Spleen (tissue), 11 donors: ENCODE results near the gene DTD2. TPM values are rescaled to one million over a fixed set of nuclear protein-coding genes. Genes with fewer than 3 reads are reported as not detected.

Experiments used
- DNase-seq: peaks from one replicate; pipeline ENCODE4 v3.0.0-alpha.2; 2020
- H3K27ac ChIP-seq, 8 donors: fragments of 200-600 bp; sonication (generic) in 7 of 8; 1 replicate in 4 of 8; 2 replicates in 4 of 8; pipeline versions ENCODE4 v1.5.0 to v1.8.0; 2016 to 2021; ENCODE audit warnings: inconsistent platforms in 4 of 8, mild to moderate bottlenecking in 4 of 8, moderate library complexity in 1 of 8
- H3K27me3 ChIP-seq, 7 donors: fragments of 200-600 bp; sonication (generic) in 6 of 7; replicated peaks in 1 of 7; 1 replicate in 4 of 7; 2 replicates in 3 of 7; pipeline versions ENCODE4 v1.5.0 to v1.8.0; 2016 to 2021; ENCODE audit warnings: inconsistent platforms in 3 of 7, mild to moderate bottlenecking in 1 of 7
- H3K36me3 ChIP-seq, 6 donors: fragments of 200-600 bp; sonication (generic) in 5 of 6; 1 replicate in 4 of 6; 2 replicates in 2 of 6; pipeline versions ENCODE4 v1.5.0 to v1.8.0; 2016 to 2021; ENCODE audit warnings: inconsistent platforms in 2 of 6
- H3K4me1 ChIP-seq, 6 donors: fragments of 200-600 bp; sonication (generic) in 5 of 6; 1 replicate in 3 of 6; 2 replicates in 3 of 6; pipeline versions ENCODE4 v1.5.0 to v1.8.0; 2016 to 2021; ENCODE audit warnings: inconsistent platforms in 3 of 6
- H3K4me3 ChIP-seq, 8 donors: fragments of 200-600 bp; sonication (generic) in 7 of 8; 1 replicate in 4 of 8; 2 replicates in 4 of 8; pipeline versions ENCODE4 v1.5.0 to v1.8.0; 2016 to 2021; ENCODE audit warnings: inconsistent platforms in 4 of 8, mild to moderate bottlenecking in 4 of 8, moderate library complexity in 2 of 8
- H3K9me3 ChIP-seq, 8 donors: fragments of 200-600 bp; sonication (generic) in 7 of 8; 1 replicate in 4 of 8; 2 replicates in 4 of 8; pipeline versions ENCODE4 v1.5.0 to v1.8.0; 2016 to 2021; ENCODE audit warnings: inconsistent platforms in 4 of 8
- CTCF ChIP-seq, 11 experiments: fragments of 200-600 bp in 7 of 11; fragments of 450-650 bp in 4 of 11; sonication (generic) in 4 of 11; IDR thresholded peaks in 8 of 11; conservative IDR thresholded peaks in 3 of 11; 1 replicate in 7 of 11; 2 replicates in 4 of 11; pipeline versions ENCODE4 v1.4.0 to v1.8.0; 2016 to 2021; ENCODE audit warnings: antibody characterized with exemption in 11 of 11, inconsistent platforms in 4 of 11, mild to moderate bottlenecking in 1 of 11
- POLR2A ChIP-seq, 3 donors: fragments of 450-650 bp; IDR thresholded peaks; one replicate each; pipeline ENCODE4 v1.5.1; 2017; ENCODE audit warnings: antibody characterized with exemption in 3 of 3, mild to moderate bottlenecking in 1 of 3
- POLR2AphosphoS5 ChIP-seq, 3 donors: sonication (generic); formaldehyde crosslinking; IDR thresholded peaks; one replicate each; pipeline ENCODE4 v1.5.1; 2017; ENCODE audit warnings: antibody characterized with exemption in 3 of 3
- WGBS, 5 donors: extraction: QIAGEN DNeasy Blood & Tissue Kit in 3 of 5; methylation state at CpG; one replicate each; pipeline versions ENCODE4 v1.1.5 to v1.1.7; 2013 to 2018; 5-methylcytosine and 5-hydroxymethylcytosine counted together
- intact Hi-C: fragments of 100-400 bp; cut with DNase I; formaldehyde crosslinking; loops from one replicate; pipeline ENCODE4 v1.15.0; 2023; ENCODE audit warnings: low total_unique reads
- polyA plus RNA-seq, 3 donors: library from polyadenylated mRNA; stranded (reverse); fragments of 200-250 nt; gene quantifications; one replicate each; pipeline ENCODE4 v1.2.1, GENCODE V29; 2013
- total RNA-seq, 7 donors: library from RNA; depleted of rRNA in 3 of 7; stranded (reverse); fragments of >200 nt in 3 of 7; fragmentation: NEBNext Ultra II Directional in 4 of 7; extraction: Animal tissue kit (Norgen Biotek cat#: 25700) in 4 of 7; gene quantifications; one replicate each; pipeline versions ENCODE4 v1.1.0 to v1.2.1, GENCODE V29; 2016 to 2021
- donor health status: healthy with polysubstance abuse.
- donor health status: DM: no; HTN: no; CAD: no; lungs with moderate emphysema.
- donor health status: DM: no; HTN: no; CAD: no.
- donor health status: Bipolar disorder and iron deficiency.
- donor health status: healthy.
- donor health status: DM: no; HTN: no; CAD: no.
- donor health status: DM: yes; HTN: yes; CAD: no.

DTD2 gene
- total and polyA plus RNA-seq, 10 donors: 5.6 to 27.7 (median 15.9) TPM

- WGBS, 5 donors: 62 to 78% (median 74%) methylated on average over 3 of the region's 3 CpGs
- Histone ChIP-seq H3K9me3 (no peaks in the 10 kb centered on the region), H3K4me1 (peaks cover 0 to 22% (median 5%) of the 10 kb centered on the region in 6 donors), H3K27me3 (no peaks in the 10 kb centered on the region), H3K27ac (peak overlapping the region in 1 of 8 donors; percentile 39), H3K4me3 (no peak overlapping the region), H3K36me3 (no peaks in the 10 kb centered on the region)
- TF ChIP-seq CTCF (IDR thresholded peaks at IDR 0.05 in 8 of 11, conservative IDR thresholded peaks at IDR 0.05 in 3 of 11): no peak
- no peak for TF ChIP-seq POLR2A (IDR thresholded peaks at IDR 0.05)
- TF ChIP-seq POLR2AphosphoS5 (IDR thresholded peaks at IDR 0.05): no peak
- intact Hi-C loops: no loop called here
- no peak for DNase-seq
Observed at GRCh38 chr14:31484754-31485153, 27.4 kb upstream of the DTD2 start.

- no peak for TF ChIP-seq POLR2A (IDR thresholded peaks at IDR 0.05)
- no peak for TF ChIP-seq CTCF (IDR thresholded peaks at IDR 0.05 in 8 of 11, conservative IDR thresholded peaks at IDR 0.05 in 3 of 11)
- no peak for TF ChIP-seq POLR2AphosphoS5 (IDR thresholded peaks at IDR 0.05)
- intact Hi-C loops: no loop called here
- WGBS, 5 donors: 67 to 92% (median 88%) methylated on average over 4 of the region's 4 CpGs
Observed at GRCh38 chr14:31480156-31480555, 22.9 kb upstream of the DTD2 start.

GRCh38 chr14:31479027-31479426 lies 21.7 kb upstream of the DTD2 start:
- Histone ChIP-seq H3K27me3 (no peaks in the 10 kb centered on the region), H3K4me3 (no peak overlapping the region), H3K4me1 (no peaks in the 10 kb centered on the region), H3K36me3 (no peaks in the 10 kb centered on the region), H3K9me3 (no peaks in the 10 kb centered on the region), H3K27ac (no peak overlapping the region)
- TF ChIP-seq CTCF (IDR thresholded peaks at IDR 0.05 in 8 of 11, conservative IDR thresholded peaks at IDR 0.05 in 3 of 11) (no peak), POLR2A (IDR thresholded peaks at IDR 0.05) (no peak), POLR2AphosphoS5 (IDR thresholded peaks at IDR 0.05) (no peak)
- WGBS, 5 donors: 83 to 91% (median 88%) methylated on average over 3 of the region's 3 CpGs
- intact Hi-C loops: no loop called here
- no peak for DNase-seq

More at GRCh38 chr14:31480156-31480555, 22.9 kb upstream of the DTD2 start:
- H3K9me3 ChIP-seq: no peaks in the 10 kb centered on the region
- H3K4me1 ChIP-seq: no peaks in the 10 kb centered on the region
- H3K27ac ChIP-seq: no peak overlapping the region
- H3K36me3 ChIP-seq: no peaks in the 10 kb centered on the region
- no peaks in the 10 kb centered on the region for H3K27me3 ChIP-seq
- no peak for DNase-seq
- no peak overlapping the region for H3K4me3 ChIP-seq

- Histone ChIP-seq H3K27me3 (no peaks in the 10 kb centered on the region), H3K4me3 (no peak overlapping the region), H3K36me3 (no peaks in the 10 kb centered on the region), H3K4me1 (no peaks in the 10 kb centered on the region), H3K27ac (no peak overlapping the region), H3K9me3 (no peaks in the 10 kb centered on the region)
- 91 to 96% (median 91%) methylated on average over 6 of the region's 6 CpGs for WGBS, 5 donors
- intact Hi-C loops: no loop called here
- TF ChIP-seq POLR2A (IDR thresholded peaks at IDR 0.05): no peak
- TF ChIP-seq POLR2AphosphoS5 (IDR thresholded peaks at IDR 0.05): no peak
- no peak for TF ChIP-seq CTCF (IDR thresholded peaks at IDR 0.05 in 8 of 11, conservative IDR thresholded peaks at IDR 0.05 in 3 of 11)
- no peak for DNase-seq
Observed at GRCh38 chr14:31477248-31477647, 19.9 kb upstream of the DTD2 start.
